Ovary (tissue), 9 donors: ENCODE data around the gene C16orf82. TPM values are rescaled to one million over a fixed set of nuclear protein-coding genes. Genes with fewer than 3 reads are reported as not detected.

Experiments used
- DNase-seq, 5 donors: peaks; one replicate each; pipeline ENCODE4 v3.0.0-alpha.2; 2019 to 2020
- H3K27ac ChIP-seq, 2 donors: fragments of 200-600 bp; one replicate each; pipeline versions ENCODE4 v1.5.1 to v1.8.0; 2019 to 2022
- H3K27me3 ChIP-seq: fragments of 200-600 bp; one replicate; pipeline ENCODE4 v1.8.0; 2022
- H3K36me3 ChIP-seq: fragments of 200-600 bp; sonication (generic); one replicate; pipeline ENCODE4 v1.5.1; 2019
- H3K4me1 ChIP-seq: one replicate; pipeline ENCODE4 v1.8.1; 2013; ENCODE audit warnings: mild to moderate bottlenecking, moderate library complexity; ENCODE audit not compliant: insufficient read depth
- H3K4me3 ChIP-seq: fragments of 200-600 bp; sonication (generic); one replicate; pipeline ENCODE4 v1.5.1; 2017
- H3K9me3 ChIP-seq, 2 donors: fragments of 200-600 bp in 1 of 2; sonication (generic) in 1 of 2; one replicate each; pipeline versions ENCODE4 v1.5.1 to v1.8.1; 2013 to 2019; ENCODE audit warnings: mild to moderate bottlenecking in 1 of 2, moderate library complexity in 1 of 2
- EP300 ChIP-seq: sonication (generic); formaldehyde crosslinking; IDR thresholded peaks from one replicate; pipeline ENCODE4 v1.6.1; 2017; ENCODE audit warnings: antibody characterized with exemption
- POLR2A ChIP-seq: fragments of 450-650 bp; IDR thresholded peaks from one replicate; pipeline ENCODE4 v1.6.1; 2017; ENCODE audit warnings: antibody characterized with exemption, mild to moderate bottlenecking, moderate library complexity
- WGBS, 3 donors: extraction: QIAGEN DNeasy Blood & Tissue Kit in 1 of 3; methylation state at CpG; one replicate each; pipeline versions ENCODE4 v1.1.5 to v1.1.7; 2013 to 2017; 5-methylcytosine and 5-hydroxymethylcytosine counted together
- intact Hi-C, 4 donors: fragments of 100-400 bp; cut with DNase I; formaldehyde crosslinking; loops; one replicate each; pipeline versions ENCODE4 v1.11.0 to v1.15.1; 2022 to 2023
- polyA plus RNA-seq, 2 donors: library from polyadenylated mRNA; stranded (reverse); fragments of 200-250 nt in 1 of 2; fragments of 350-450 nt in 1 of 2; fragmentation: Illumina TruSeq in 1 of 2; extraction: RNeasy Lipid Tissue Mini Kit (QIAGEN cat#74804) in 1 of 2; gene quantifications; one replicate each; pipeline ENCODE4 v1.2.3, GENCODE V29; 2013 to 2014
- total RNA-seq, 7 donors: library from RNA; depleted of rRNA in 2 of 7; stranded (reverse); fragments of >200 nt in 2 of 7; fragmentation: NEBNext Ultra II Directional in 3 of 7; extraction: Animal tissue kit (Norgen Biotek cat#: 25700) in 3 of 7; gene quantifications; one replicate each; pipeline versions ENCODE4 v1.1.0 to v1.2.4, GENCODE V29; 2016 to 2023
- TF ChIP-seq, protein P1 (sequence below), 3 donors: fragments of 450-650 bp in 2 of 3; fragments of 200-600 bp in 1 of 3; IDR thresholded peaks; one replicate each; pipeline versions ENCODE4 v1.5.1 to v1.8.0; 2016 to 2022; ENCODE audit warnings: antibody characterized with exemption in 3 of 3, mild to moderate bottlenecking in 1 of 3
- donor health status: DM: no; HTN: no; CAD: no; lungs with moderate emphysema.
- donor health status: DM: no; HTN: no; CAD: no.
- donor health status: Bipolar disorder and iron deficiency.
- donor health status: DM: yes; HTN: yes; CAD: no.
- donor health status: DM: no; HTN: no; CAD: no.
- donor health status: DM: yes; HTN: yes; CAD: no.

C16orf82 gene
- total and polyA plus RNA-seq, 9 donors, result 0.12 TPM; not detected in 8

DNA sequence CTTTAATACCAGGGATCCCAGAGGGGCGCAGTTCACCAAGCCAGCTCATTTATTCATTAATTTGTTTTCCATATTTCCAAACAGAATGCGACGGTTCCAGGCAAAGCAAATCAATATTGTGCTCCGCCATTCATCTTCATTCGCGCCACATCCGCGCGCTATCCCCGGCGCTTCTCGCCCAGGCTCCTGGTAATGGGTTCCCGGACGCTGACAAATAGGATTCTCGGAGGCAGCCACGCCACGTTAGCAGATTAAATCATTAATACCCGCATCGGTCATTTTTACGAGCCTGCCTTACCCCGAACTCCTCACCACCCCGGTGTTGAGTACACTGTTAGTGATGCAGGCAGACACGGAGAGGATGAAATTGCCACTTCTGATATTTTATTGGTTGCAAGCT, 26.0 kb upstream of the C16orf82 start:
- WGBS, 3 donors, result 90 to 92% (median 92%) methylated on average over 23 of the region's 23 CpGs
- TF ChIP-seq EP300, result no peak
- TF ChIP-seq, protein P1, sequence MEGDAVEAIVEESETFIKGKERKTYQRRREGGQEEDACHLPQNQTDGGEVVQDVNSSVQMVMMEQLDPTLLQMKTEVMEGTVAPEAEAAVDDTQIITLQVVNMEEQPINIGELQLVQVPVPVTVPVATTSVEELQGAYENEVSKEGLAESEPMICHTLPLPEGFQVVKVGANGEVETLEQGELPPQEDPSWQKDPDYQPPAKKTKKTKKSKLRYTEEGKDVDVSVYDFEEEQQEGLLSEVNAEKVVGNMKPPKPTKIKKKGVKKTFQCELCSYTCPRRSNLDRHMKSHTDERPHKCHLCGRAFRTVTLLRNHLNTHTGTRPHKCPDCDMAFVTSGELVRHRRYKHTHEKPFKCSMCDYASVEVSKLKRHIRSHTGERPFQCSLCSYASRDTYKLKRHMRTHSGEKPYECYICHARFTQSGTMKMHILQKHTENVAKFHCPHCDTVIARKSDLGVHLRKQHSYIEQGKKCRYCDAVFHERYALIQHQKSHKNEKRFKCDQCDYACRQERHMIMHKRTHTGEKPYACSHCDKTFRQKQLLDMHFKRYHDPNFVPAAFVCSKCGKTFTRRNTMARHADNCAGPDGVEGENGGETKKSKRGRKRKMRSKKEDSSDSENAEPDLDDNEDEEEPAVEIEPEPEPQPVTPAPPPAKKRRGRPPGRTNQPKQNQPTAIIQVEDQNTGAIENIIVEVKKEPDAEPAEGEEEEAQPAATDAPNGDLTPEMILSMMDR (IDR thresholded peaks at IDR 0.05), result no peak
- TF ChIP-seq POLR2A, result no peak

DNA sequence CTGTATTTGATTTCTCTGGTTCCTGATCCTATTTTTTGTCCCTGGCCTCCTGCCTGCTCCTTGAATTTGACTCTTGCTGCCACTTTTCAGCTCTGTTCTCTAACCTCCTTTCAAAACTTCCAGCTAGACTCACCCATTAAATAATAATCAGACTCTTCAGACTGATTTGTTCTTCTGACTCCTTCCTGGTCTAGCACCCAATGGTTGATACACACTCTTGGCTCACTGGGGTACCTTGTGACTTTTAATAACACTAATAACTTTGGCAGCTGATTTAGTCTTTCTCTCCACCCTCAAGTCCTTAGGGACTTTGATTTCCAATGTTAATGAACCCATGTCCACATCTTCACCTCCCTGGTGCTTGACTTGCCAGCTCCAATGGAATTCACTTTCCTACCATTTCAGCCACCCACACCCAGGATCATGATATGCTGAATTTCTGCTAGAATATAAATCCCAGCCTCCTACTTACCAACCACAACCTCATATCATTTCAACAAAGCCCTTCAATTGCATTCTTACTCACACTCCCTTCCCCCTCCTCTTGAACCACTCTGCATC, 19.7 kb upstream of the C16orf82 start:
- no peaks in the 10 kb centered on the region for H3K4me1 ChIP-seq
- no peaks in the 10 kb centered on the region for H3K9me3 ChIP-seq
- H3K4me3 ChIP-seq, result no peak overlapping the region
- H3K27me3 ChIP-seq, result no peaks in the 10 kb centered on the region
- no peaks in the 10 kb centered on the region for H3K36me3 ChIP-seq
- DNase-seq, result no peak
- no peak overlapping the region for H3K27ac ChIP-seq
- intact Hi-C loops, result no loop called here
- TF ChIP-seq, protein P1 (IDR thresholded peaks at IDR 0.05), result no peak
- no peak for TF ChIP-seq EP300
- TF ChIP-seq POLR2A, result no peak

More for the DNA sequence above, 26.0 kb upstream of the C16orf82 start:
- Histone ChIP-seq H3K36me3 (no peaks in the 10 kb centered on the region), H3K27me3 (no peaks in the 10 kb centered on the region), H3K27ac (no peak overlapping the region), H3K9me3 (no peaks in the 10 kb centered on the region), H3K4me3 (no peak overlapping the region), H3K4me1 (no peaks in the 10 kb centered on the region)
- DNase-seq, result no peak
- intact Hi-C loops, result no loop called here

DNA sequence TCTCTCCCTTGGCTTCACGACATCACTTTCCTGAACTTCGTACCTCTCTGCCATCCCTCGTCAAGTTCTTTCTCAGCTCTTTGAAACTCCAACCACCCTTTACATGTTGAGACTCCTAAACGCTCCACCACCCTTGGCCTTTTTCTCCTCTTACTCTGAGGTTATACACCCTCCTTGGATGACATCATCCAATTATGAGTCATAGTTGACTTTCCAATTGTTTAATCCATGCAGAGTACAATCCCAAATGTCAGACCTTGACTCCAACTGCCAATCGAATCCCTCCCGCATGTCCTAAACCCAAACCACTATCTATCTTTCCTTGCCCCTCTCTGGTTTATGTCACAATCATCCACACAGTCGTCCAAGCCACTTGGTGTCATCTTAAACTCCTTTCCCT, 18.4 kb upstream of the C16orf82 start:
- 73 to 81% (median 77%) methylated on average over 7 of the region's 7 CpGs for WGBS, 3 donors
- Histone ChIP-seq H3K4me1 (no peaks in the 10 kb centered on the region), H3K36me3 (no peaks in the 10 kb centered on the region), H3K27me3 (no peaks in the 10 kb centered on the region), H3K27ac (no peak overlapping the region), H3K4me3 (no peak overlapping the region), H3K9me3 (no peaks in the 10 kb centered on the region)
- no peak for DNase-seq
- intact Hi-C loops, result no loop called here
- no peak for TF ChIP-seq EP300
- TF ChIP-seq, protein P1 (IDR thresholded peaks at IDR 0.05), result no peak
- TF ChIP-seq POLR2A, result no peak

DNA sequence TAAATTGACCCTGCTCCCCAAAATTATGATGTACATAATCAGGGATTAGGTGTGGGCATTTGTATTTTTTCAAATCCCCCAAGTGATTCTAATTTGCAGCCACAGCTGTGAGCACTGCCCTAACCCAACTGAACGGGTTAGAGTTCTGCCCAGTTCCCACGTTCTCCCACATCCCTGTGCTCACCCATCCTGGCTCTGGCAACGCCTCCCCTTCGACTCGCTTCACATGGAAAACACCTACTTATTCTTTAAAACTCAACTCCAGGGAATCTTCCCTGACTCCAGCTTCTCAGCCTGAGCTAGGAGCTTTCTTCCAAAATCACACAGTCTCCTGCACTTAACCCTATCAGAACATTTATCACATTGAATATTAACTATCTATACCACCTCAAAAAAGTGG, 17.6 kb upstream of the C16orf82 start:
- Histone ChIP-seq H3K27me3 (no peaks in the 10 kb centered on the region), H3K9me3 (no peaks in the 10 kb centered on the region), H3K27ac (no peak overlapping the region), H3K36me3 (no peaks in the 10 kb centered on the region), H3K4me3 (no peak overlapping the region), H3K4me1 (no peaks in the 10 kb centered on the region)
- TF ChIP-seq POLR2A (no peak), EP300 (no peak)
- TF ChIP-seq, protein P1 (IDR thresholded peaks at IDR 0.05), result no peak
- WGBS, 3 donors, result 63 to 74% (median 67%) methylated on average over 5 of the region's 5 CpGs
- intact Hi-C loops, result no loop called here
- DNase-seq, result no peak
